NCI-H774 (cell line): Measurements from ENCODE around the gene MAP4K4.
A peak's percentile ranks its signal among the peaks of the same experiment; 100 is the strongest.
"Not testable (repeated sequence)": the region's sequence is repeated elsewhere in the genome, so short reads cannot be mapped to it uniquely, and the experiment has no call there.

ENCODE experiments used
- DNase-seq: peaks from one replicate; lab custom pipeline; 2025; lab: John Stamatoyannopoulos, UW

The MAP4K4 gene

DNA sequence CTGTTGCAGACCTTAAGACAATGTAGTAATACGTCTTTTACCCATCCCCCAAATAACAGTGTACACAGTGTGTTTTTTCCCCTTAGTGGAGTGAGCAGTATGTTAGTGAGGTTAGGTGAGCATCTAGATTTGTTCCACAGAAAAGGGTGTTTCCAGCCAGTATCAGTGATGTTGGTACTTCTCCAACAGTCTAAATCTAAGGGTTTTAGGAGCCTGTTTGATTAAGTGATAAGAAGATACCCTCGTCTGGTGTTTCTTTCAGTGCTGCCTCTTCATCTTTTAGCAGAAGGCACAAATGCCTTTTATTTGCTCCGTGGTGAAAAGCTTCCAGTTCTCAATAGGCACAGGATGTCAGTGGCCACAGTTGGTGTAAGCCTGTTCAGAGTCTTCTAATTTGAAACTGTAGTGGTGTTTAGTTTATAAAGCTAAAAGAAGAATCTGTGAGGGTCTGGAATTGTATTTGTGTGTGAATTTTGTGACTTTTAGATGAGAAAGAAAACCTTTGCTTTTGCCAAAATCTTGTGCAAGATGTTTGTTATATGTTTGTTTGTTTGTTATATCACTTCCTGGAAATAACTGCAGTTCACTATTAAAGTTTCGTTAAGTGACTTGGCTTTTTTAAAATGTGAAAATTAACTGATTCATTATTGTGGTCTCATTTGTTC, 71.2 kb downstream of the MAP4K4 start:
- no peak for DNase-seq

DNA sequence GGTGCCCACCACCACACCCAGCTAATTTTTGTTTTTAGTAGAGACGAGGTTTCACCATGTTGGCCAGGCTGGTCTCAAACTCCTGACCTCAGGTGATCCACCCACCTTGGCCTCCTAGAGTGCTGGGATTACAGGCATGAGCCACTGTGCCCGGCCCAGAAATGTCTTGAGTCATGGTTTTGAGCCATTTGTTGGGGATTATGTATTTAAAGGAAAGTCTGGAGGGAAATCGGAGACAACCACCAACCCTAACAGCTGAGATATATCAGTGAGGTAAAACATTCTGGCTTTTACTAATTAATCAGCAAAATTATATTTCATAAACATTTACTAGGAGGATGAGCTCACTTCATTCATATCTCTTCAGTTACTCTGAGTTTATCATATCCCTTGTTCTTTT, 72.2 kb downstream of the MAP4K4 start:
- not testable (repeated sequence) for DNase-seq

DNA sequence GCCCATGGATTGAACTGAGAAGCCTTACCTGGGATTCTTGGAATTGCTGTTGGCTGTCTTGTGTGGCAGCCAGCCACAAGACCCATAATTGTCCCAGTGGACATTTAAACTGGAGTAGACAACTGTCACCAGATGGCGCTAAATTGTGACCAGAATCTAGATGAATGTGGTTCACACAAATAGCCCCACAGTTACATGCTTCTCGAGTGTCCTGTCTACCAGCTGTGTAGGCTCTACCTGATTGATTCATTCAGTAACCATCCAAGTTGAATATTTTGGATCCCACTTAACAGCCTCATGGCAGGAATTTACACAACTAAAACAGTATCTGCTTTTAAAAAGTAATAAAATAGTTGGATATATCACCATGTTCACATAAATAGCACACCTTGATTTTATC, 73.2 kb downstream of the MAP4K4 start:
- DNase-seq: peak; percentile 18

DNA sequence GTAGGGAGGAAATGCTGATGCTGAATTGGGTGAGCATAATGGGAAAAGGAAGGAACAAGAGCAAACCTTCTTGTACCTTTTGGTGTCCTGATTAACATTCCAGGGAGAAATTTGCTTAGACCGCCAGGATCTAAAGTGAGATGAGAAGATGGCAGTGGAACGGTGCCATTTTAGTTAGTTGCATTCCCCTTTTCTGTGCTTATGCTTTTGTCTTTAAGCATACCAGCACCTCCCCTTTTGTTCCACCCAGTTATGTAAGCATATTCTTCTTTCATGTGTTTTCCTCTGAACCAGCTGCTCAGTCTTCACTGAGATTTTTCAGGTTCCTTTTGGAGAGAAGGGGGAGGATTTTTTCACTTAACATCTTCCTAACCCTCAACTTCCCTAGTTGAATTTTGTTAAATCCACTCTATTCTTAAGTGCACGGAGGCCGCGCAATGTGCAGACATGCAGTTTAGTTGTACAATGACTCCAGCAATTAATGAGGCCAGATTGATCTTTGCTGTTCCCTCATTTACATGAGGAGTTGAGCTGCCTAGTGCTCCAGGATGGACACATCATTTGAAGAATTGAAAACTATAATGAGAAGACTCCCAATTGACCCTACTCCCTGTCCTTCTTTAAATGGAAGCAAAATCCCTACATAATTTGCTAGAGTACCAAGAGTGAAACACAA, 73.9 kb downstream of the MAP4K4 start:
- DNase-seq: no peak

DNA sequence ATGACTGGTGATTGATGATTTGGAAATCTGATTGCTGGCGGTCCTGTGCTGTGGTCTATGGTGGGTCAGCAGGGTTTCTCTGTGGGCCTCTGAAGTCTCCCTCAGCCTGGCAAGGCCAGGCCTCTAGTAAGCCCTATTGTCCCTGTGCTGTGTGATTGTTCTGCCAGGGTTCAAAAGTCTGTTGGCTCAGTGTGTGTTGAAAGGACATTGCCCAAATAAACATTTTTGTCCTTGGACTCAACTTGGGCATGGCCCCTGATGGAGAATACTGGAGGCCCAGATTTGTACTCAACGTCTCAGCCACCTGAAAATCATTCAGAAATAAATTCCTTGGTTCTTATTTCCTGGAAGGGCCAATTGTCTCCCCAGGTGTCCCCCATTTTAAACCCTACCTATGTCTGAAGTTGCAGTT, 74.4 kb downstream of the MAP4K4 start:
- DNase-seq: no peak

DNA sequence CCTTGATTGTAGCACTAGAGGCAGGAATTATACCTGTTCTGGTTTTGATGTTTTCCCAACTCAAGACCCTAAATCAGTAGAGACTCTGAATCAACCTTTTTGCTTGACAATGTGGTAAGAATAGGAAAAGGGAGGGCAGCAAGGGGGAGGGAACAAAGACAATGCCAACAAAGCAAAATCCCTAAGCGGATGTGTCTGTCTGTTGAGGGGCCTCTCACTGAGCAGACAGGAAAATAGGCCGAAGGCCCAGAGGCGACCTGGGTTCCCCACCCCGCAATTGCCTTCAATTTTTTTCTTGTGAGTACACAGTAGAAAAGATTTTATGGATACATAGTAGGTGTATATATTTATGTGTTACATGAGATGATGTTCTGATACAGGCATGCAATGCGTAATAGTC, 75.6 kb downstream of the MAP4K4 start:
- DNase-seq: no peak

DNA sequence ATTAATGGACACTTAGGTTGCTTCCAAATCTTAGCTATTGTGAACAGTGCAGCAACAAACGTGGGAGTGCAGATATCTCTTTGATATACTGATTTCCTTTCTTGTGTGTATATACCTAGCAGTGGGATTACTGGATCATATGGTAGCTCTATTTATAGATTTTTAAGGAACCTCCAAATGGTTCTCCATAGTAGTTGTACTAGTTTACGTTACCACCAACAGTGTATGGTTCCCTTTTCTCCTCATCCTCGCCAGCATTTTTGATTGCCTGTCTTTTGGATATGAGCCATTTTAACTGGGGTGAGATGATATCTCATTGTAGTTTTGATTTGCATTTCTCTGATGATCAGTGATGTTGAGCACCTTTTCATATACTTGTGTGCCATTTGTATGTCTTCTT, 76.5 kb downstream of the MAP4K4 start:
- not testable (repeated sequence) for DNase-seq

DNA sequence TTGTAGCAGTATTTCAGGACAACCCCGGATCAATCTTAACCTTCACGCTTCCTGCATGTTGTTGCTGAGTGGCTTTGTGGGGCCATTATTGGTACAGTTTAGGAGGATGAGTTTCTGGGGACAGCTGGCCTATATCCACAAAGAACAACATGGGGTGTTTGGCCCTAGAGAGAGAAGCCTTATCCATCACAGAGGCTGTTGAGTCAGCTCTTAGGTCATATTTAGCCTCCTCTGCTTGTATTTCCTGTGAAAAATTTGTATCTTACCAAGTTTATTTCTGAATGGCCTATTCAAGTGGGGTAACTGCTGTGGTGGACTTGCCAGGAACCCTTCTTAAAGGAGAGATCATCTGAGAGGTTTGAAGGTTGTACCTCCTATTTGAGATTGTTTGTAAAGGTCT, 77.6 kb downstream of the MAP4K4 start:
- no peak for DNase-seq

DNA sequence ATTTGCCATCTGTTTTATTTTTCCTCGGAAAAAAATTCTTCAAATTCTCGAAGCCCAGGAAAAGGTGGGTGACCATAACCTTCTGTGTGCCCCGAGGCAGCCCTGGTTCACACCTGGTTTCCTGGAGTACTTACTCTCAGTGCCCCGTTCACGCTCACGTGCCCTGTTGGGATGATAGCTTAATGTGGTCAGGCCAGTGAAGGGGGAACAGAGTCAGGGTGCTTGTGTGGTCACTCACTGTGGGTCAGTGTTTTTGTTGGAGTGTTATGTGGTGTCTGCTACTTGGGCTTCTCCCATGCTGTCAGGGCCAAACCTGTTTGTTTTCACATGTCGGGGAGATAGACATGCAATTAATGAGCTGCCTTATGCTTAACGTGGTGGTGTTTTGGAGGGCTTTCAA, 78.1 kb downstream of the MAP4K4 start:
- no peak for DNase-seq

DNA sequence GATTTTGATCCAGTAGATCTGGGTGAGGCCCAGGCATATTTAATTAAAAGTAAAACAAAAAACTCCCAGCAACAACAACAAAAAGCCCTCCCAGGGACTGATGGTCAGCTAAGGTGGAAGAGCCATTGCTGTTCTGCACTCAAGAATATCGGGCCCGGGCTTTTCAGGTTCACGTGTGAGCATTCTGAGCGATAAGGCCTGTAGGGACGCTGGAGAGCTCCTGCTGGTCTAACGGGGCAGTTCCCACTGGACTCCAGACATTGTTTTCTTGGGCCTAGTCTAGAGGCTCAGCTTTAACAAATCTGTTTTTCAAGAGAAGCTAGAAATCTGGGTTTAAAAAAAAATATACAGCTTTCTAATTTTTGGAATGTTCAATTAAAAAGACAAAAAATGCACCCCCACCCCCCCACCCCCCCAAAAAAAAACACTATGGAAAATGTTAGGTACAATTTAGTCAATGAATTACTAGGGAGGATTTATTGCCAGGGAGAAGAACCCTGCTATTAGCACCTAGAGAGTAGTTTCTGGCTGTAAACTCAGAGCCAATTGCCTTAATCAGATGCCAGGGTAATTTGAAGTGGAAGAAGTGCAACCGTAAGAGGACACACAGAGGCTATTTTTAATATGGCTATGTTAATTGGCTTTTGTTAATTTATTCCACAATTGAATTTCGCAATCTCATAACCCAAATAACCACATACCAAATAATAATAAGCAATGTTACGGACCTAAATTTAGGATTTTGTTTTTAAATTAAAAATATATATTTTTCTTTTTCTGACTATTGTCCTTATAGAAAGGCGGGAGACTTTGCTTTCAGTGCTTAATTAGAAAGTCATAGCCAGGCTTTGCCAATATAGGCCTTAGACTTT, 78.9 kb downstream of the MAP4K4 start:
- no peak for DNase-seq

DNA sequence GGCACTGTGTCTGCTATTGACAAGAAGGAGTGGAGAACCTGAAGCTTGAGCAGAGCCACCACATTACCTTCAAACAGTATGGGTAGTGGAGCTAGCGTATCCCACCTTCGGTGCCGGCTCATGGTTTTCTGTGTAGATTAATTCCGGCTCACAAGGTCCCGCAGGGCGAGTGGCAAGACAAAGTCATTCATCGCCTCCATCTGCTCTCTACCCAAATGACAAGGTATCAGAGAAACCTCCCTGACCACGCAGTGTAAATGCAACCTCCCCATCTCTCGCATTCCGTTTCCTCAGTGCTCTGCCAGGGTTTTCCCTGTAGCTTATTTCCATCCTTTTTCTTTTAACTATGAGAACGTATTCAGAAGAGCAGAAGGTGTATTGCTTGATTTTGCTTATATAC, 79.8 kb downstream of the MAP4K4 start:
- no peak for DNase-seq

DNA sequence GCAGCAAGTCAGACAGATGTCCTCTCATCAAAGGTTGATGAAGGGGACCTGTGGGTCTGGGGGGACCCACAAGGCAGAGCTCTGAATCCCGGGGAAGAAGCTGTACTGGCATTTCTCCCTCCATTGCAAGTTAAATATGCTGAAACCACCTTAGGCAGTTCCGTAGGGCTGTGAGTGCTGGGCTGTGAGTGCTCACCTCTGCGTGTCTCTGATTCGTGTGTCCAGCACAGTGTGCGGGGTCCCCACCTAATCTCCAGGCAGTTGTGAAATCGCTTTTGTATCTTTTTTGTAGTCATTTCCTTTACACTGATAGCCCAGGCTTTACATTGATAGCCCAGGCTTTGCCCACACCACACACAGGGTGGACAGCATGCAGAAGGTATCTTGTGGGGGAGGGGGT, 80.6 kb downstream of the MAP4K4 start:
- DNase-seq: no peak

DNA sequence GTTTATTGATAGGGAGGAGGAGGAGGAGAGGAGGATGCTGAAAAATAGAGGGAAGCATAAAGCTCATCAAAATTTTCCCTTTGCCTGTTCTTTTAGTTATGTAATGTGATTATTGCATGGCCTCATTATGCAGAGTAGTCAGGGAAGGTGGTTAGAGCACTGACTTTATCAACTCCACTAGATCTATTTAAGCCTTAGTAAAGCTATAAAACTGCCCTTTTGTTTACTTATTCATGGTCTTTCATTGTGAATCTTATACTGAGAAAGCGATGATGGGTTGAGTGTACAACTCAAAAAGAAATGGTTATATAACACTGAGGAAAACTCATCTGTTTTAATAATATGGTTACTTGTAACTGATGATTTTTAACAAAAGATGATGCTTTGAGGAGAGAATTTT, 81.7 kb downstream of the MAP4K4 start:
- DNase-seq: no peak

DNA sequence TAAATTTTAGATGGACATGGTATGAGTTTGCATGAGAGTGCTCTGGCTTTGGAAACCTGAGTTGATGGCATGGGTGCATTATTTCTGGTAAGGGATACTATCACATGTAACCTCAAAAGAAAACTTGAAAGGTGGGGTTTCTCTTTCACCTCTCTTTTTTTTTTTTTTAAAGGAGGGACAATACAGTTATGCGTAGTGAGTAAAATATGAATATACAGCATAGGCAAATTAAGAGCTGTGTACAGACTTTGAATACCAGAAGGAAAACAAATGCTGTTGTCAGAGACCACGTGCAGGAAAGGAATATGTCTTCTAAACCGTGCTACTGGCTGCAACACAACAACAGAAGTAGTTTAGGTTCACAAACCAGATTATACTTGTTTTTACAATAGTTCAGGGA, 82.1 kb downstream of the MAP4K4 start:
- no peak for DNase-seq

DNA sequence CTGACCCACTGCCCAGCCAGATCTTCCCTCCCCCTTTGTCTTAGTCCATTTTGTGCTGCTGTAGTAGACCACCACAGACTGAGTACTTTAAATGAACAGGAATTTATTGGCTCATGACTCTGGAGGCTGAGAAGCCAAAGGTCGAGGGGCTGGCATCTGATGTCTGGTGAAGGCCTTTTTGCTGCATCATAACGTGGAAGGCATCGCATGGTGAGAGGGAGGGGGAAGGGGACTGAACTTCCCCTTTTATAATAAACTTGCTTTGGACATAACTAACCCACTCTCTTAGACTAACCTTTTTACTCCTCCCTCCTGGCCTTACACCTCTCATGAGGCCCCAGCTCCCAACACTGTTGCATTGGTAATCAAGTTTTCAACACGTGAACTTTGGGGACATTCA, 83.8 kb downstream of the MAP4K4 start:
- no peak for DNase-seq

DNA sequence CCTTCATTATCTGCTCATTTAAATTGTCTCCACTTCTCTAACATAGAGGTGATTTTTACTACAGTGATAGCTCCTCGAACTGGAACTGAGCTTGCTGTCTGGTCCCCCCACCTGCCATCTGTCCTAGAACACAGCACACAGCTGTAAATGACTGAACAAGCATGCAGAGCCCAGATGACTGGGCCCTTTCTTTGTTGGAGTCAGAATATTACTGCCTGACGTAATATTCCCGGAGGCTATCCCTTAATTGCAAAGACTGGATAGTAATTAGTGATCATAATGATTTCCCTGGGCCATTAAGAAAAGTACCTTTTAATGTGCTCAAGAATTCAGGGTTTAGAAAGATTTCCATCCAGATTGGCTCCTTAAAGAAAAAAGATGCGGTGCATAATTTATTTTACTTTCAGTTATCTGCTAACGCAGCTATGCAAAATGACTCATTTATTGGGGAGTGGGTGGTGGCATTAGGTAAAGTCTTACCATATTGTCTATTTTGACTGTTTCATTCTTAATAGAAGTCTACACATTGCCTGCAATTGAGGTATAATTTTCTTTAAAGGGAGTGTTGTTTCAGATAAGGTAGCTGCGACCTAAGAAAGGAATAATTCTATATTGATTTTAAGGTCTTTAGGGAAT, 84.4 kb downstream of the MAP4K4 start:
- no peak for DNase-seq

DNA sequence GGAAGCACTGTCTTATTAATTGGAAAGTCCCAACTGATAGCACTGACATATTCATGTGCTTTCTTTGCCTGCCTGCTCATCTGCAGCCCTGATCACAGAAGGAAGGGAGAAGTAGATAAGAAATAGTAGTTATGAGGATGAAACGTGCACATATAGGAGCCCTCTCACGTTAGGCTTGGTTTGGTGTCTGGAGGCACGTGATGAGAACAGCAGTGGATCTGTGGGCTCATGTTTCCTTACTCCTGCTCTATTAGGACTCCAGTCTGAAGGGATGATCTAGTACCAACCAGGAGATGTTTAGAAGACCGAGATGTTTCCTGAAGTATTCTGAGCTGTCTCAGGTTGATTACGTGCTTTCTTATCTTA, 84.9 kb downstream of the MAP4K4 start:
- DNase-seq: no peak

DNA sequence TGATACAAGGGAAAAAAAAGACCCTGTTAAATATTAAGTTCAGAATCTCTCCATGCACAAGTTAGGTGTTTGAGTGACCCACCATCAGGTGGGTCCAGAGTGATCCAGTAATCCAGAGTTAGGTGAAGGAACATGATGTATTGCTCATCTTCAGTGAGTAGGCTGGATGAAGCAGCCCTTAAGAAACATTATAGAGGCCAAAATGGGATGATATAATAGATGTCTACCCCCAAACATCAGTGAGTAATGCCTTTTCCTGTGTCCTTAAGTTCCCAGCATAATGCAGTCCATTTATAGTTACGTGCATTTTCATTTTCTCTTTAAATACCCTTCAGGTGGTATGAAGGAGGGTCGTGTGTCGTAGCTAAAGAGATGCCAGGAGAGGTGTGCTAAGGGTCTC, 89.6 kb downstream of the MAP4K4 start:
- DNase-seq: no peak

DNA sequence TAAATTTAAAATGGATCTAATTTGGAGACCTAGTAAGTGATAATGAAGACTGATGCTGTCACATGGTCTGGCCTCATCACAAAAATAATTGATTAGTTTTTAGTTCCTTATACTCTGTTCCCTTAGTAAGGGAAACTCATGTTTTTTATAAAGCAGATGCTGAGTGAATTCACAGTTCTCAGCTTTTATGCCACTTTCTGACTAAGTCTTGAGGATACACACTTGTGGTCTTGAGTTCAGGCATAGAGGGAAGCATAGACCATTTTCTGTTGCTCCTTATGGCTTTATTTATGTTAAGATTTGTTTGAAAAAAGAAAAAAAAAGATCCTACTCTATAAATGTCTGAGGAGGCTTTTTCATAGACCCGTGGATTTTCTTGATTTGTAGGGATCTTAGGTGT, 91.1 kb downstream of the MAP4K4 start:
- no peak for DNase-seq

DNA sequence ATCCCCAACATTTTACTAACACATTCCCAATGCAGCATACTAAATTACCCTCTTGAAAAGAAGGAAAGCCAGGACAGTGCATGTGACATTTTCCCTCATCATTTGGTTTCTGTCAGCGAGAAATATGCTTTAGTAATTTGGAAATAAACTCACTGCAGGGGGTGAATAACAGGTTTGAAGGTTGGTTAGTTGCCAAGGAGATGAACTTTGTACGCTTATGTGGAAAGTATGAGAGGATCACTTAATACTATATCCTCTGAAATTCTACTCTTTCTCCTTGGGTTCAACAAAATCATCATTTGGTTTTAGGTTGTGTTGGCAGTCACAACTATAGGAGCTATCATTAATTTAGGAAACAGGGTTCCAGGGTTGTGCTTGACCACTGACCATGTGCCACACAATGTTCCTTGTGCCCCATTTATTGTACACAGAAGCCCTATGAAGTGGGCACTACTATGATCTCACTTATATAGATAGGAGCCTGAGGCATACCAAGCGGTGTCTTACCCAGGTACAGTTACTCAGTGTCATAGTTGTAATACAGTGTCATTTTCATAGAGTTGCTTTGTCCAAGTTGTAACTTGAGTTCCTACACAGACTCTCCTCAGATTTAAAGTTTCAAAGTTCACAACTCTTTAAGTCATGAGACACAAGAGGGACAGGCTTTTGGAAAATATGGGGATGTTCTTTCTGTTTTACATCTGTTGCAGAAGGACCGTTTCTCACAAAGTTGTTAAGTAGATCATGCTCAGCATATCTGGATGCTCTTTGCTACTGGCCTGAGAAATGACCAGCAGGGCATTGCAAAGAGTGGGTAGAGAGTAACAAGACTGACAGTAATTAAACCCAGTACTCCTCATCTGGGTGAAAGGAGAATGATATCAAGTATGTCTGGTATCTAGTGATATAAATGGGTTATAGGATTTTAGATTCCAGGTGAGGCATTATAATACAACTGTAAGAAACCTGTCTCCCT, 91.8 kb downstream of the MAP4K4 start:
- no peak for DNase-seq

DNA sequence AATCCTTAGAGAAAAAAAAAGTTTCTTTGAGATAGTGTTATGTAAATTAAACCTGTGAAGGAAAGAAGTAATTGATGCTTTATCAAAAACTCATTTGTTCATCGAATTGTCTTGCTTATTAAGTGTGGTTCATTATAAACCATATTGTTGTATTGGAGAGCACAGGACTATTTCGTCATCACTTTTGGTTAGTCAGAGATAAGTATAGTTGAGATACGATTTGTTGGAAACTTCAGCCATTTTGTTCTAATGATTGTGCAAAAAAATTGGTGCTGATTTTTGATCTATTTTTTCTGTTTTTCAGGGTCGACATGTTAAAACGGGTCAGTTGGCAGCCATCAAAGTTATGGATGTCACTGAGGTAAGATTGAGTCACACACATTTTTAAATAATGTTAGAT, 92.9 kb downstream of the MAP4K4 start:
- no peak for DNase-seq

DNA sequence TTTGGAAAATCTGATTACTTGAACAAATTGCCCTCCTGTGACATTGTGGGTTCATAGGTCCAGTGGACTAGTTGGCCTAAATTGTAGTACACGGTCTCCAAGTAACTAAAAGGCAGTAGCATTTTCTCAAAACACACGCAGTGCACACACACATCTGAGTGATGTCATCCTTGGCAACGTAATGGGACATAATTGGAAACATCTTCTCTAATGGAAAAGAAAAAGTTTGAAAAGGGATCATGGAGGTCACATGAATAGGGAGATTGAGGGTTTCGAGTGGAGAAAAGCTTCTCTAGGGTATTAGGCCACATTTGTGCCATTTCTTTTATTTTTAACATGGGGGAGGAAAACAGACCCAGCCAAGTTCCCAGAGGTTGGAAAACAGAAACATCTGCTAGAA, 93.3 kb downstream of the MAP4K4 start:
- DNase-seq: no peak
